Measurements from ENCODE around the gene EMC8.
A peak's percentile ranks its signal among the peaks of the same experiment; 100 is the strongest.

EMC8 gene

DNA sequence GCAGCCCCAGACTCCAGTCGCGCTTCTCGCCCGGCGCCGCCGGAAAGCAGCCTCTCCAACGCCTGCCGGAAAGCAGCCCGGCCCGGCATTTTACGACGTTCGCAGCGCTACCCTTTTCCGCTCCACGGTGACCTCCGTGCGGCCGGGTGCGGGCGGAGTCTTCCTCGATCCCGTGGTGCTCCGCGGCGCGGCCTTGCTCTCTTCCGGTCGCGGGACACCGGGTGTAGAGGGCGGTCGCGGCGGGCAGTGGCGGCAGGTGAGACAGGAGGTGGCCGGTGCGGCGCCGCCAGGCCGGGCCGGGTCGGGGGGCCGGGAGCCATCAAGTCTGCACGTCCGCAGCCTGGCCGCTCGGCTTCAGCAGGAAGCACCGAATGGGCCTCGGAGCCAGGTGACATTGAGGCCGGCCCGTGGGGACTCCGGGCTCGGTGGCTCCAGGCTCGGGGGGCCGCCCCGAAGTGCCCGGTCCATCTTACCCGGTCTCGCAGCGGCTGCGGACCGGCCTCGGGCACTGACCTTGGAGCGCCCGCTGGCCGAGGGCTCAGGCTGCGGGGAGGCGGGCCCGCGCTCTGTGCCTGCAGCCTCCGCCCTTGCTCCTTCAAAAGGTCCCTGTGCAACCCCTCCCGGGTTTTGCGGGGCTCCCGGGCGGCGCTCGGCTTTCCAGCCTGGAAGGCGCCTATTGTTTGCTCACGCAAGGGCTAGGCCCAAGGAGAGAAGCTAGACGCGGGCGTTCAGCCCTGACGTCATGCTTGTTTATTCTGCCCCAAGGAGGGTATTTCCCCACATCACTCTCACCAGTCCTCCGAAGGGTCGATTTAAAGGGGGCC lies at the start of gene EMC8, which contains the start of gene COX4I1:
Gene EMC8 (minus strand): TSS at position 48 of the 824 bp plus-strand sequence. CDS start 249 bp downstream, outside the sequence.
Gene COX4I1 (plus strand): TSS at position 199 of the 824 bp plus-strand sequence. CDS start 1,511 bp downstream, outside the sequence.
- TF ChIP-seq, protein P1, sequence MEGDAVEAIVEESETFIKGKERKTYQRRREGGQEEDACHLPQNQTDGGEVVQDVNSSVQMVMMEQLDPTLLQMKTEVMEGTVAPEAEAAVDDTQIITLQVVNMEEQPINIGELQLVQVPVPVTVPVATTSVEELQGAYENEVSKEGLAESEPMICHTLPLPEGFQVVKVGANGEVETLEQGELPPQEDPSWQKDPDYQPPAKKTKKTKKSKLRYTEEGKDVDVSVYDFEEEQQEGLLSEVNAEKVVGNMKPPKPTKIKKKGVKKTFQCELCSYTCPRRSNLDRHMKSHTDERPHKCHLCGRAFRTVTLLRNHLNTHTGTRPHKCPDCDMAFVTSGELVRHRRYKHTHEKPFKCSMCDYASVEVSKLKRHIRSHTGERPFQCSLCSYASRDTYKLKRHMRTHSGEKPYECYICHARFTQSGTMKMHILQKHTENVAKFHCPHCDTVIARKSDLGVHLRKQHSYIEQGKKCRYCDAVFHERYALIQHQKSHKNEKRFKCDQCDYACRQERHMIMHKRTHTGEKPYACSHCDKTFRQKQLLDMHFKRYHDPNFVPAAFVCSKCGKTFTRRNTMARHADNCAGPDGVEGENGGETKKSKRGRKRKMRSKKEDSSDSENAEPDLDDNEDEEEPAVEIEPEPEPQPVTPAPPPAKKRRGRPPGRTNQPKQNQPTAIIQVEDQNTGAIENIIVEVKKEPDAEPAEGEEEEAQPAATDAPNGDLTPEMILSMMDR (conservative IDR thresholded peaks at IDR 0.05): no peak
- peak; percentile 85 for TF ChIP-seq ZFX (IDR thresholded peaks at IDR 0.05)
- peak within 1 kb of the TSS; percentile 99 for H3K27ac ChIP-seq

DNA sequence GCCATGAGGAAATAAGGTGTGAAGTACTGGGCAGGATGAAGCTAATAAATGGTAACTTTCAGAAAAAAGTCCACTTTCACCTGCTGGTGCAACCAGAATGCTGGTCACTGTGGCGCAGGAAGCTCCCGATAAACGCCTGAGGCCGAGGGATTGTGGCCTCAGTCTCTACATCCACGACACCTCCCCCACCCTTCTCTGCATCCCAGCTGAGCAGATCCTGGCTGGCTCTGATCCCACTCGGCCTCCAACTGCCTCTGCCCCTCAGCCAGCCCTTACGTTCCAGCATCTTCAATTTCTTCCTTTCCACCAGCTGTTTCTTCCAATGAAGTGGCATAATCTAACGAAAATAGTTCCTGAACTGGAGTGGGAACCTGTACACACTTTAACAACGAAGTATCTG lies 49.6 kb upstream of the EMC8 start:
- no peak for TF ChIP-seq ZFX (IDR thresholded peaks at IDR 0.05)
- TF ChIP-seq, protein P1 (conservative IDR thresholded peaks at IDR 0.05): no peak
- H3K27ac ChIP-seq: no peak overlapping the region

DNA sequence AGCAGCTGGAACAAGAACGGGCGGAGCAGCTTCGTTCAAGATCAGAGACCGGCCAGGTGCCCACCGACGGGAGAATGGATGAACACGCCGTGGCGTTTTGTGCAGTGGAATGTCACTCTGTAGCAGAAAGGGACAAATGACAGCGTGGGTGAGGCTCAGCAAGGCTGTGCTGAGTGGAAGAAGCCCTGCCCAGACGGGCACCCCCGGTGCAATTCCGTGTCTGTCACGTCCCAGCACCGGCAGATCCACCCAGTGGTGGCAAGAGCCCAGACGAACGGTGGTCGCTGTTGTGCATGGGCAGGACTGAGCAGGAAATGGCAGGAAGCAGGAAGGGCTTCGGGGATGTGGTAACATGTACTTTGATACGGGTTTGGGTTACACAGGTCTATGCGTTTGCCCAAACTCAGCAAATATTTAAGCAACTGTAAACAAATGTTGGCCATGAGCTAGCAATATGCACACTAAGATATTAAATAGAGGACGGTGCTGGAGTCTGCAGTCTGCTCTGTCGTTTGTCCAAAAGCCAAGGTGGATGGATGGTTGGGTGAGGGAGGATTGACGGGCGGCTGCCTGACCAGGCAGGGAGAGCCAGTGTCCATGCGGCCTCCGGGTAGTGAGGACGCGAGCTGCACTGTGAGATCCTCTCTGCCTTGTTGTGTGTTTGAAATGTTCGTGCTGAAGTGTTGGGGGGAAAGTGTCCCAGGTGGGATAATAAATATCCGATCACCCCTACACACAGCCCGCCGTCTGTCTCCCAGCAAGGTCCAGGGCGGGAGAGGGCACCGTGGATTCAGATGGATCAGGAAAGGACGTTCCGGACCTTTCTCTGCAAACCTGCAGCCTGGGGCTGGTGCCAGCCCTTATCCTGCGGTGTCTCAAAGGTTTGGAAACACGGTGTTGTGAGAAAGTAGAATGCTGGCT lies 48.6 kb upstream of the EMC8 start:
- H3K27ac ChIP-seq: no peak overlapping the region

DNA sequence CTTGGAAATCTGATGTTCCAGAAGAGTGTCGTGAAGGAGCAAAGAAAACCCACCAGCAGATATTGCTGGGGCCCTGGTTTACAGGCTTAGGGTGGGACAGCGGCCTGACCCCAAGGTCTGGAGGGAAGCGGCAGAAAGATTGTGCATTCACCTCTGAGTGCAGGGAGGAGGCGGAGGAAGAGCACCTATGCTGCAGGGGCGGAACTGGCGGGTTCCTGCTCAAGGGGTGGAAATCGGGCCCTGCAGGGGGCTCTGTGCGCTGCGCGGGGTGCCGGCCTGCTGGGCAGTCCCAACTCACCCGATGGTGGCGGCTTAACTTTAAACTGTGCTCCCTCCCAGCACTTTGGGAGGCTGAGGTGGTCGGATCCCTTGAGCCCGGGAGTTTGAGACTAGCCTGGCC lies 47.7 kb upstream of the EMC8 start:
- no peak overlapping the region for H3K27ac ChIP-seq
- TF ChIP-seq ZFX (IDR thresholded peaks at IDR 0.05): no peak
- TF ChIP-seq, protein P1 (conservative IDR thresholded peaks at IDR 0.05): no peak

More for the DNA sequence above, 48.6 kb upstream of the EMC8 start:
- TF ChIP-seq, protein P1 (conservative IDR thresholded peaks at IDR 0.05): no peak
- no peak for TF ChIP-seq ZFX (IDR thresholded peaks at IDR 0.05)

DNA sequence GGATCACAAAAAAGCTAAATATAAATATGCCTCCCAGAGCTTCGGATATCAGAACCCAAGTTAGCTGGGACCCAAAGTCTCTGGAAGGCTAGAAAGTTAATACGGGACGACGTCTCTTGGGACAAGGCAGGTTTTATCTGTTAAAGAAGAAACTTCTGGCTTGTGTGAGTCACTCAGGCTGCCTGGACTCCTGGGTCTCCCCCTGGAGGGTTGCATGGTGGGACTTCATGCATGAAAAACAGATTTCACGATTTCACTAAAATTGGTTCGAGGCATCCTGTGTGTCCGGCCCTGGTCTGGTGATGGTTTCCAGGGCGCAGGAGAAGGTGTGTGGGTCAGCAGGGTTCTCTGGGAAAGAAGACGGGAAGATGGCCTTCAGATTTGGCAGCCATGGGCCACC lies 47.1 kb upstream of the EMC8 start:
- H3K27ac ChIP-seq: no peak overlapping the region
- TF ChIP-seq ZFX (IDR thresholded peaks at IDR 0.05): no peak

DNA sequence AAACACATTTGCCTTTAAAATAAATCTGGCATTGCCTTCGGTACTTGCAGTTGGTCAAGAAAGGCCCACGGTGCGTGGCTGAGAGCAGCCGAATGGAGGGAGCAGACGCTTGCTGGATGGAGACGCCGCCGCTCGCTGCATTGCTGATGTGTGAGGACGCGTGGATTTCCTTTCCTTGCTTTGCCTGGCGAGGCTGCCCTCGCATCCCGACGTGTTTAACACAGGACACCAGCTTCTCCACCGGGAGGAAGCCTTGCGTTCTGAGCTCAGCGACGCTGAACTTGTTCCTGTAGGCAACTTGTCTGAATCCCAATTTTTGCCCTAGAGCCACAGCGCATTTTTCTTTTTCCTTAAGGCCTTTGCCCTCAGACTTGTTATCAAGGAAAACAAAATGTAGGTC lies 45.9 kb upstream of the EMC8 start:
- H3K27ac ChIP-seq: no peak overlapping the region
- TF ChIP-seq, protein P1 (conservative IDR thresholded peaks at IDR 0.05): no peak
- TF ChIP-seq ZFX (IDR thresholded peaks at IDR 0.05): no peak

DNA sequence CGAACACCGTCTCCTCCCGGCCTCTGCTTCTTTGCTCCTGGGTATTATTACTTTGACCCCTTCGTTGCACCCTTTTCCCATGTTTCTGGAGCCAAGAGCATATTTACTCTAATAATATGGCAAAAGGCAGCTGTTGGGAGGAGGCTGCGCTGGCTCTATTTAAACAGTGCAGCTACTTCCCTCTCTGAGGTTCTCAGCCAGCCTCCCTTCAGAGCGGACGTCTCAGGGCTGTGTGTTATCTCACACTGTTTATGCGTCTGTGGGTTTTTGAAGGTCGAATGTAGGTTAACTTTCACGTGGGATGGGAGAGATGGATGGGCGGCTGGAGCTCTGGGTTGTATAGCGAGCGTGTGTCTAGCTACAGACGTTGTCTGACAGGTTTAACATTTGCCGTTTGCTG lies 45.4 kb upstream of the EMC8 start:
- H3K27ac ChIP-seq: no peak overlapping the region
- no peak for TF ChIP-seq ZFX (IDR thresholded peaks at IDR 0.05)
- TF ChIP-seq, protein P1 (conservative IDR thresholded peaks at IDR 0.05): no peak
